ENCODE results near the gene GGT6.

Gene GGT6

GRCh38 chr17:4604111-4604644, 43.8 kb upstream of the GGT6 start:
- no peaks in the 10 kb centered on the region for H3K27me3 ChIP-seq
- no peak for TF ChIP-seq CTCF (IDR thresholded peaks at IDR 0.05; ENCODE audit: low read depth, low read length)
- peak; percentile 89 for DNase-seq
- no peak overlapping the region for H3K4me3 ChIP-seq (ENCODE audit: low read depth, low read length)
- H3K36me3 ChIP-seq = no peaks in the 10 kb centered on the region
- peaks cover 17% of the 10 kb centered on the region for H3K4me1 ChIP-seq
- H3K9me3 ChIP-seq = no peaks in the 10 kb centered on the region

DNA sequence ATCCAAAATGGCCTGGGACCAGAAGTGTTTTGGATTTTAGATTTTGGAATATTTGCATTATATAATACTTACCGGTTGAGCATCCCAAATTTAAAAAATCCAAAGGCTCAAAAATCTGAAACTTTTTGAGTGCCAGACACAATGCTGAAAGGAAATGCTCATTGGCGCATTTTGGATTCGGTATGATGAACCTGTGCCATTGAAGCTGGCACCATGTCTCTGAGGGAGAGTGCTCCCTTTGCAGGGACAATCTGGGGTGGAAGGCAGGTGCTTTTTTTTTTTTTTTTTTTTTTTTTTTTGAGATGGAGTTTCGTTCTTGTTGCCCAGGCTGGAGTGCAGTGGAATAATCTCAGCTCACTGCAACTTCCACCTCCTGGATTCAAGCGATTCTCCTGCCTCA, 41.7 kb upstream of the GGT6 start:
- TF ChIP-seq CTCF (IDR thresholded peaks at IDR 0.05; ENCODE audit: low read depth, low read length) = no peak
- H3K4me1 ChIP-seq = peaks cover 19% of the 10 kb centered on the region
- no peak for DNase-seq
- no peaks in the 10 kb centered on the region for H3K36me3 ChIP-seq
- no peak overlapping the region for H3K4me3 ChIP-seq (ENCODE audit: low read depth, low read length)
- no peaks in the 10 kb centered on the region for H3K27me3 ChIP-seq
- no peaks in the 10 kb centered on the region for H3K9me3 ChIP-seq

DNA sequence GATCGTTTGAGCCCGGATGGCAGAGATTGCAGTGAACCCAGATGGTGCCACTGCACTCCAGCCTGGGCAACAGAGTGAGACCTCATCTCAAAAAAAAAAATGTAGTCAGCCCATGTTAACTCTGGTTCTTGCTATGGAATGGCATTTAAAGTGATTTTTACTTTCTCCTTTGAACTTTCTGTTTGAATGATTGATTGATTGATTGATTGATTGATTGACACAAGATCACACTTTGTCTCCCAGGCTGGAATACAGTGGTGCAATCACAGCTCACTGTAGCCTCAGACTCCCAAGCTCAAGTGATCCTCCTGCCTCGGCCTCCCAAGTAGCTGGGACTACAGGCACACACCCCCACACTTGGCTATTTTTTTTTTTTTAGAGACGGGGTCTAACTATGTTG, 40.9 kb upstream of the GGT6 start:
- H3K4me1 ChIP-seq = peaks cover 19% of the 10 kb centered on the region
- no peak for TF ChIP-seq CTCF (IDR thresholded peaks at IDR 0.05; ENCODE audit: low read depth, low read length)
- H3K4me3 ChIP-seq (ENCODE audit: low read depth, low read length) = no peak overlapping the region
- no peak for DNase-seq
- H3K36me3 ChIP-seq = no peaks in the 10 kb centered on the region
- no peaks in the 10 kb centered on the region for H3K27me3 ChIP-seq
- no peaks in the 10 kb centered on the region for H3K9me3 ChIP-seq

DNA sequence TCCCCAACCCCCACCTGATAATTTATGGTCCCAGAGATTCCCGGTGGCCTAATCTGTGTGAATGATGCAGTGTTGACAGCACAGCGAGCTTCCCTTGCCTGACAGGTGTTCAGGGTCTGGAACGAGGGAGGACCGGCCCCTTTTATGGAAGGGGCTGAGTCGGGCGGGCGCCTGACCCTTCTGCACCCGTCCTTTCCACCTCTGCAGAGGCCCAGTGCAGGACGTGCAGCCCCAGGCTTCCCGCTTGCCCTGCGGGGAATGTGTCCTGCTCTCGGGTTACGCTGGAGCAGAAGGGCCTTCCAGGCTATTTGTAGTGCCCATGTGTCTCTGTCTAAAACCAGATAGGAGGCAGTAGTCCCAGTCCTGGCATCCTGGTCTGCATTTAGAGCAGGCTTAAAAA, 40.2 kb upstream of the GGT6 start:
- H3K27me3 ChIP-seq = no peaks in the 10 kb centered on the region
- H3K9me3 ChIP-seq = no peaks in the 10 kb centered on the region
- H3K4me3 ChIP-seq (ENCODE audit: low read depth, low read length) = 0 out of 2 replicates have a peak overlapping the region, but pooled peaks have one; percentile 11
- peaks cover 19% of the 10 kb centered on the region for H3K4me1 ChIP-seq
- DNase-seq = peak; percentile 37
- 0 out of 2 replicates have a peak, but pooled peaks have one; percentile 13 for TF ChIP-seq CTCF (IDR thresholded peaks at IDR 0.05; ENCODE audit: low read depth, low read length)
- H3K36me3 ChIP-seq = no peaks in the 10 kb centered on the region

DNA sequence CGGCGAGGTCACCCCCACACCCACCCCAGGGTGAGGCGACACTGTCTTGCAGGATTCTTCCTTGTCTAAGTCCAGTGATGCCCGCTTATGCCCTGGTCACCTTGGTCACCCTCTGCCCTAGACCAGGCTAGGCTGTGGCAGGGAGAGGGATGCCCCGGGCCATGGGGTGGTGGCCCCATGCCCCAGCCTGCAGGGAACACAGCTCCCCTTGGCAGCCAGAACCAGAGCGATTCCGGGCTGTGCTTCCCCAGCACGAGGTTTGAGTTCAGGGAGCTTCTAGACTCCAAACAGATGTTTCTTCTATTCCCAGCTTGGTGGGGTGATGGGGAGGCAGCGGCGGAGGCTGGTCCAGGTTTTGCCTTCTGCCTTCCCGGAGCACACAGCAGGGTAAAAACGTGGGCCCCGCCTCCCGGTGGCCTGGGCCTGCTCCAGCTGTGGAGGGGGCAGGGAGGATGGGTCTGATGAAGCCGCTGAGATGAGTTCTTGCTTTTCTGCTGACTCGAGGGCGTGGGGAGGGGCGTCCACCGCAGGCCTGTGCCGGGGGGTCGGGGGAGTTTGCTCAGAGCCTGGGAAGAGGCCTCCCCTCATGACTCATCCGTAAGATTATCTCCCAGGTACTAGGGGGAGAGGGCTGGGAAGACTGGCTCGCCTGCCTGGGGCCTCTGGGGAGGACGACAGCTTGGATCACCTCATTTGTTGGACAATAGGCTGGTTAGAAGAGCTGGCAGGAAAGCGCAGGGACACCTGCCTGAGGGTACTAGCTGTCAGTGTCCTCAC, 39.3 kb upstream of the GGT6 start:
- Histone ChIP-seq H3K36me3 (no peaks in the 10 kb centered on the region), H3K9me3 (no peaks in the 10 kb centered on the region), H3K4me3 (ENCODE audit: low read depth, low read length) (no peak overlapping the region), H3K4me1 (peaks cover 19% of the 10 kb centered on the region), H3K27me3 (no peaks in the 10 kb centered on the region)
- peak; percentile 76 for DNase-seq
- TF ChIP-seq CTCF (IDR thresholded peaks at IDR 0.05; ENCODE audit: low read depth, low read length) = no peak

Measured in BE2C (cell line).